Measurements from ENCODE around the gene RANGAP1. TPM values are rescaled to one million over a fixed set of nuclear protein-coding genes. Genes with fewer than 3 reads are reported as not detected.

Gene RANGAP1
- polyA plus RNA-seq, 1 donor (not counting 4 experiments of a cell fraction or from before 2014, with no cell fraction given) = 85.9 TPM

DNA sequence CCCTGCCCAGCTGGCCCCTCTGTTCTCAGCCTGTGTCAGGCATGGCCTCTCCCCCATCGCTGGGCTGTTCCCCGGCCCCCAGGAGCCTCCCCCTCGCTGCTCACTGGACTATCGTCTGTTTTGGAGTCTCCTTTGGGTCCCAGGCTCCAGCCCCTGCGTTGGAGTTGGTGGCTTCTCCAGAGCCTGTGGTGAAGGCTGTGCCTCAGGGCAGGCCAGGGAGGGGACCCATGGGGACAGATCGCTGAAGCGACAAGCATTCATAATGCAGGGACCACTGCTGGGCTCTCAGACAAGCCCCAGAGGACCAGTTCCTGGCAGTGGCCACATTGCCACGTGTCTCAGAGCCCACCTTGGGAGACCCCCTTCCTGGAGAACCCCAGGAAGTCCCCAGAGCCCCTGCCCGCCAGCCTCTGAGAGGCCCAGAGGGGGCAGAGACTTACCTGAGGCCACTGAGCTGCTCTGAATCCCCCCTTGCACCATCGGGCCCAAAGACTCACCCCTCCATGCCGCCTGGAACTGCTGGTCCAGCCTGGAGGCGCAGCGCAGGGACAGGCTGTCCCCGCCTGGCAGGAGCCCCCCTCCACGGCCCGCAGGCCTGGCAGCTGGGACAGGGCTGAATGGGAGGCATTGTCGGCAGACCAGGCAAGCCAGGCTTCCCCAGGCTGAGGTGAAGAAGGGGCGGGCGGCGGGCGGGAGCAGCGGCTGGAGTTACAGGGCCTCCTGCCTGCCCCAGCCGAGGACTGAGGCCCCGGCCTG, 45.4 kb downstream of the RANGAP1 start, which contains the start of gene CHADL:
Gene CHADL (minus strand): TSS at position 555 of the 756 bp plus-strand sequence. CDS start 50 bp downstream, at position 505.
- H3K9me3 ChIP-seq (ENCODE audit: control insufficient read depth, low read depth, low read length) = no peaks in the 10 kb centered on the region
- H4K20me1 ChIP-seq (ENCODE audit: control insufficient read depth, extremely low read depth, insufficient read depth, low read length) = no peaks in the 10 kb centered on the region
- H3K27ac ChIP-seq (ENCODE audit: control insufficient read depth, insufficient read depth, low read length) = no peak within 1 kb of the TSS
- no peaks in the 10 kb centered on the region for H3K9me1 ChIP-seq (ENCODE audit: control insufficient read depth, extremely low read depth, insufficient read depth, low read length)
- H2AFZ ChIP-seq (ENCODE audit: control insufficient read depth, low read length) = no peak within 1 kb of the TSS
- no peak within 1 kb of the TSS for H3K9ac ChIP-seq (ENCODE audit: control insufficient read depth, extremely low read depth, insufficient read depth, low read length)
- FAIRE-seq = no peak
- dilution Hi-C loops (cut with MboI; ENCODE audit: extremely low pct_ligation_motif_present, low sequenced_read_pairs) = no loop called here
- no peak for TF ChIP-seq EZH2 (IDR thresholded peaks at IDR 0.05; ENCODE audit: low read length)
- TF ChIP-seq, protein P1, sequence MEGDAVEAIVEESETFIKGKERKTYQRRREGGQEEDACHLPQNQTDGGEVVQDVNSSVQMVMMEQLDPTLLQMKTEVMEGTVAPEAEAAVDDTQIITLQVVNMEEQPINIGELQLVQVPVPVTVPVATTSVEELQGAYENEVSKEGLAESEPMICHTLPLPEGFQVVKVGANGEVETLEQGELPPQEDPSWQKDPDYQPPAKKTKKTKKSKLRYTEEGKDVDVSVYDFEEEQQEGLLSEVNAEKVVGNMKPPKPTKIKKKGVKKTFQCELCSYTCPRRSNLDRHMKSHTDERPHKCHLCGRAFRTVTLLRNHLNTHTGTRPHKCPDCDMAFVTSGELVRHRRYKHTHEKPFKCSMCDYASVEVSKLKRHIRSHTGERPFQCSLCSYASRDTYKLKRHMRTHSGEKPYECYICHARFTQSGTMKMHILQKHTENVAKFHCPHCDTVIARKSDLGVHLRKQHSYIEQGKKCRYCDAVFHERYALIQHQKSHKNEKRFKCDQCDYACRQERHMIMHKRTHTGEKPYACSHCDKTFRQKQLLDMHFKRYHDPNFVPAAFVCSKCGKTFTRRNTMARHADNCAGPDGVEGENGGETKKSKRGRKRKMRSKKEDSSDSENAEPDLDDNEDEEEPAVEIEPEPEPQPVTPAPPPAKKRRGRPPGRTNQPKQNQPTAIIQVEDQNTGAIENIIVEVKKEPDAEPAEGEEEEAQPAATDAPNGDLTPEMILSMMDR (optimal IDR thresholded peaks at IDR 0.05 in 1 of 3, IDR thresholded peaks at IDR 0.05 in 1 of 3, conservative IDR thresholded peaks at IDR 0.05 in 1 of 3; ENCODE audit: extremely low read depth in 1 of 3, insufficient read depth in 2 of 3, low read length in 3 of 3) = no peak
- no peak for DNase-seq (ENCODE audit: low read depth, low spot score)
- no peak within 1 kb of the TSS for H3K4me2 ChIP-seq (ENCODE audit: control insufficient read depth, extremely low read depth, insufficient read depth, low read depth, low read length)
- no peaks in the 10 kb centered on the region for H3K79me2 ChIP-seq (ENCODE audit: control insufficient read depth, insufficient read depth, low read length)
- H3K4me1 ChIP-seq (ENCODE audit: control insufficient read depth, extremely low read depth, insufficient read depth, low read length) = peaks cover 37% of the 10 kb centered on the region
- H3K36me3 ChIP-seq (ENCODE audit: control insufficient read depth in 2 of 2, extremely low read depth in 1 of 2, insufficient read depth in 2 of 2, low read length in 2 of 2) = peaks cover 2% of the 10 kb centered on the region in 2 experiments
- no peaks in the 10 kb centered on the region for H3K27me3 ChIP-seq (ENCODE audit: control insufficient read depth, extremely low read depth, insufficient read depth, low read length)
- H3K4me3 ChIP-seq (ENCODE audit: control insufficient read depth in 2 of 3, extremely low read depth in 1 of 3, insufficient read depth in 2 of 3, low read depth in 1 of 3, low read length in 3 of 3) = no peak within 1 kb of the TSS

DNA sequence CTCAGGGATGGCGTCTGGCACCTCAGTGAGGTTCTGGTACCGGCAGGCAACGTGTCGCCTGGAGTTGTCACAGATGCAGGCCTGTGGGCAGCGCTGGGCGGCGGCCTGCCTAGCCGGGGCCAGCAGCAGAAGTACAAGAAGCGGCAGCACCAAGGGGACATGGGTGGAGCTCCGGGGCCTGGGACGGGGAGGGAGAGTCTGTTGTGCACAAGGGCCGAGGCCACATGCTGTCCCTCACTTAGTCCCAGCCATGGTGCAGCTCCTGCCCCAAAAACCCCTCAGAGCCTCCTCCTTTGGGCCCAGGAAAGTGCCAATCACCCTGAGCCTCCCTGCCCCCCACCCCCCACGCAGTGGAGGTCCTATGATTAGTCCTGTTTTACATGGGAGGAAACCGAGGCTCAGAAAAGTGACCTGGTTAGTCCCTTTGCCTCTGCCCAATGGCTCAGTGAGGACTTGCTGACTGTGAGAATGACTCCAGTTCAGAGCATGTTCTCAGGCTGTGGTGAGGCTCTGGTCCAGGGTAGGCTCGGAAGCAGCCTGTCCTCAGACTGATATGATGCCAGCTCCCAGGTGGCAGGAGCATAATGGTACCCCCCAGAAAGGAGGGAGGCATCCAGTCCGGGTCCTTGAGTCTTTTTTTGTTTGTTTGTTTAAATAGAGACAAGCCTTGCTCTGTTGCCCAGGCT, 46.4 kb downstream of the RANGAP1 start:
- Histone ChIP-seq H3K9me3 (ENCODE audit: control insufficient read depth, low read depth, low read length) (no peaks in the 10 kb centered on the region), H3K4me3 (ENCODE audit: control insufficient read depth in 2 of 3, extremely low read depth in 1 of 3, insufficient read depth in 2 of 3, low read depth in 1 of 3, low read length in 3 of 3) (no peak overlapping the region), H3K9ac (ENCODE audit: control insufficient read depth, extremely low read depth, insufficient read depth, low read length) (no peak overlapping the region), H2AFZ (ENCODE audit: control insufficient read depth, low read length) (no peak overlapping the region), H3K36me3 (ENCODE audit: control insufficient read depth in 2 of 2, extremely low read depth in 1 of 2, insufficient read depth in 2 of 2, low read length in 2 of 2) (peaks cover 0 to 2% of the 10 kb centered on the region in 2 experiments), H3K9me1 (ENCODE audit: control insufficient read depth, extremely low read depth, insufficient read depth, low read length) (no peaks in the 10 kb centered on the region), H3K27me3 (ENCODE audit: control insufficient read depth, extremely low read depth, insufficient read depth, low read length) (no peaks in the 10 kb centered on the region), H3K79me2 (ENCODE audit: control insufficient read depth, insufficient read depth, low read length) (no peaks in the 10 kb centered on the region), H4K20me1 (ENCODE audit: control insufficient read depth, extremely low read depth, insufficient read depth, low read length) (no peaks in the 10 kb centered on the region), H3K4me1 (ENCODE audit: control insufficient read depth, extremely low read depth, insufficient read depth, low read length) (peaks cover 37% of the 10 kb centered on the region), H3K27ac (ENCODE audit: control insufficient read depth, insufficient read depth, low read length) (no peak overlapping the region), H3K4me2 (ENCODE audit: control insufficient read depth, extremely low read depth, insufficient read depth, low read depth, low read length) (no peak overlapping the region)
- no peak for TF ChIP-seq EZH2 (IDR thresholded peaks at IDR 0.05; ENCODE audit: low read length)
- TF ChIP-seq, protein P1 (optimal IDR thresholded peaks at IDR 0.05 in 1 of 3, IDR thresholded peaks at IDR 0.05 in 1 of 3, conservative IDR thresholded peaks at IDR 0.05 in 1 of 3; ENCODE audit: extremely low read depth in 1 of 3, insufficient read depth in 2 of 3, low read length in 3 of 3) = no peak
- dilution Hi-C loops (cut with MboI; ENCODE audit: extremely low pct_ligation_motif_present, low sequenced_read_pairs) = no loop called here
- DNase-seq (ENCODE audit: low read depth, low spot score) = no peak
- no peak for FAIRE-seq
